Neural progenitor cell (in vitro differentiated cells): Measurements from ENCODE around the gene RHBDL3. TPM values are rescaled to one million over a fixed set of nuclear protein-coding genes. Genes with fewer than 3 reads are reported as not detected.

ENCODE experiments used
- DNase-seq: peaks from one replicate; pipeline ENCODE4 v3.0.0-alpha.2; 2016; ENCODE audit warnings: low spot score
- H2AFZ ChIP-seq: fragments of 200-600 bp; sonication (generic); replicated peaks from 2 replicates; pipeline ENCODE4 v1.6.1; 2016; ENCODE audit warnings: antibody characterized with exemption
- H3F3A ChIP-seq: fragments of 200-600 bp; sonication (generic); 2 replicates; pipeline ENCODE4 v1.6.1; 2016; ENCODE audit warnings: antibody characterized with exemption, low read depth
- H3K27ac ChIP-seq: fragments of 200-600 bp; sonication (generic); 2 replicates; pipeline ENCODE4 v1.5.1; 2016; ENCODE audit warnings: mild to moderate bottlenecking
- H3K27me3 ChIP-seq: fragments of 200-600 bp; sonication (generic); 2 replicates; pipeline ENCODE4 v1.6.1; 2016; ENCODE audit warnings: mild to moderate bottlenecking, moderate library complexity
- H3K36me3 ChIP-seq: fragments of 200-600 bp; sonication (generic); 2 replicates; pipeline ENCODE4 v1.5.1; 2016
- H3K4me1 ChIP-seq: fragments of 200-600 bp; sonication (generic); 2 replicates; pipeline ENCODE4 v1.6.1; 2016; ENCODE audit warnings: mixed run types
- H3K4me2 ChIP-seq: fragments of 200-600 bp; sonication (generic); 2 replicates; pipeline ENCODE4 v1.6.1; 2016
- H3K4me3 ChIP-seq: fragments of 200-600 bp; sonication (generic); 2 replicates; pipeline ENCODE4 v1.5.1; 2016
- H3K79me2 ChIP-seq: fragments of 200-600 bp; sonication (generic); 2 replicates; pipeline ENCODE4 v1.6.1; 2016; ENCODE audit warnings: low read depth
- H3K9ac ChIP-seq: fragments of 200-600 bp; sonication (generic); 2 replicates; pipeline ENCODE4 v1.6.1; 2016
- H3K9me3 ChIP-seq: fragments of 200-600 bp; sonication (generic); 2 replicates; pipeline ENCODE4 v1.5.1; 2016; ENCODE audit warnings: low read depth
- H4K20me1 ChIP-seq: fragments of 200-600 bp; sonication (generic); 2 replicates; pipeline ENCODE4 v1.6.1; 2016; ENCODE audit warnings: low read depth
- H3K27ac Mint-ChIP-seq: 3 replicates; pipeline ENCODE4 v1.8.0; 2021; ENCODE audit warnings: mixed read lengths
- H3K27me3 Mint-ChIP-seq: 2 replicates; pipeline ENCODE4 v1.8.0; 2022; ENCODE audit warnings: low read depth, mild to moderate bottlenecking, inconsistent platforms, moderate library complexity, mixed read lengths; ENCODE audit not compliant: insufficient read depth
- H3K36me3 Mint-ChIP-seq: 3 replicates; pipeline ENCODE4 v1.8.0; 2021; ENCODE audit warnings: mixed read lengths
- H3K4me1 Mint-ChIP-seq: 3 replicates; pipeline ENCODE4 v1.8.0; 2021; ENCODE audit warnings: mixed read lengths
- H3K4me3 Mint-ChIP-seq: 3 replicates; pipeline ENCODE4 v1.8.0; 2021; ENCODE audit warnings: mild to moderate bottlenecking, moderate library complexity, mixed read lengths
- H3K9me3 Mint-ChIP-seq: 3 replicates; pipeline ENCODE4 v1.8.0; 2020; ENCODE audit warnings: mixed read lengths
- EZH2 ChIP-seq: fragments of 200-600 bp; sonication (generic); IDR thresholded peaks from 2 replicates; pipeline ENCODE4 v1.6.1; 2017; ENCODE audit warnings: antibody characterized with exemption, mild to moderate bottlenecking, moderate library complexity
- EZH2phosphoT487 ChIP-seq: fragments of 200-600 bp; sonication (generic); IDR thresholded peaks from 2 replicates; pipeline ENCODE4 v1.6.1; 2017; ENCODE audit warnings: antibody characterized with exemption
- total RNA-seq: library from RNA; depleted of rRNA; stranded (reverse); fragments of >200 nt; gene quantifications from 2 replicates; pipeline ENCODE4 v1.2.3, GENCODE V29; 2015; ENCODE audit warnings: low replicate concordance
- TF ChIP-seq, protein P1 (sequence below): fragments of 200-600 bp; sonication (generic); IDR thresholded peaks from 2 replicates; pipeline ENCODE4 v1.5.1; 2017; ENCODE audit warnings: antibody characterized with exemption, mild to moderate bottlenecking

Gene RHBDL3
- total RNA-seq, 1 donor from 2014 or later = 2.5 TPM

DNA sequence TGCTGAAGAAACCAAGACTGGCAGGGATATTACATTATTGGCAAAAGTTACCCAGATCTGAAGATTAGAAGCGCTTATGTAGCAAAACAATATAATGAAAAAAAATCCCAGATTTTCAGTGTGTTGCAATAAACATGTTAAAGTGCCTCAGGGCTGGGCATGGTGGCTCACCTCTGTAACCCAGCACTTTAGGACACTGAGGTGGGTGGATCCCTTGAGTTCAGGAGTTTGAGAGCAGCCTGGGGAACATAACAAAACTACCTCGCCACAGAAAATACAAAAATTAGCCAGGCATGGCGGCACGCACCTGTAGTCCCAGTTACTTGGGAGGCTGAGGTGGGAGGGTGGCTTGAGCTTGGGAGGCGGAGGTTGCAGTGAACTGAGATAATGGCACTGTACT is 91.1 kb downstream of the RHBDL3 start:
- no peaks in the 10 kb centered on the region for H3K27me3 ChIP-seq
- no peak overlapping the region for H3K9ac ChIP-seq
- no peak overlapping the region for H3K27ac ChIP-seq
- H3K4me1 Mint-ChIP-seq = peaks cover 10% of the 10 kb centered on the region
- H3K4me1 ChIP-seq = peaks cover 16% of the 10 kb centered on the region
- no peaks in the 10 kb centered on the region for H3K9me3 Mint-ChIP-seq
- H3K79me2 ChIP-seq = peaks cover 100% of the 10 kb centered on the region
- no peak overlapping the region for H3K4me2 ChIP-seq
- no peak overlapping the region for H3K4me3 Mint-ChIP-seq
- DNase-seq = no peak
- TF ChIP-seq, protein P1, sequence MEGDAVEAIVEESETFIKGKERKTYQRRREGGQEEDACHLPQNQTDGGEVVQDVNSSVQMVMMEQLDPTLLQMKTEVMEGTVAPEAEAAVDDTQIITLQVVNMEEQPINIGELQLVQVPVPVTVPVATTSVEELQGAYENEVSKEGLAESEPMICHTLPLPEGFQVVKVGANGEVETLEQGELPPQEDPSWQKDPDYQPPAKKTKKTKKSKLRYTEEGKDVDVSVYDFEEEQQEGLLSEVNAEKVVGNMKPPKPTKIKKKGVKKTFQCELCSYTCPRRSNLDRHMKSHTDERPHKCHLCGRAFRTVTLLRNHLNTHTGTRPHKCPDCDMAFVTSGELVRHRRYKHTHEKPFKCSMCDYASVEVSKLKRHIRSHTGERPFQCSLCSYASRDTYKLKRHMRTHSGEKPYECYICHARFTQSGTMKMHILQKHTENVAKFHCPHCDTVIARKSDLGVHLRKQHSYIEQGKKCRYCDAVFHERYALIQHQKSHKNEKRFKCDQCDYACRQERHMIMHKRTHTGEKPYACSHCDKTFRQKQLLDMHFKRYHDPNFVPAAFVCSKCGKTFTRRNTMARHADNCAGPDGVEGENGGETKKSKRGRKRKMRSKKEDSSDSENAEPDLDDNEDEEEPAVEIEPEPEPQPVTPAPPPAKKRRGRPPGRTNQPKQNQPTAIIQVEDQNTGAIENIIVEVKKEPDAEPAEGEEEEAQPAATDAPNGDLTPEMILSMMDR = no peak
- TF ChIP-seq EZH2phosphoT487 (no peak), EZH2 (no peak)
- no peak overlapping the region for H3K4me3 ChIP-seq
- H3K36me3 Mint-ChIP-seq = peaks cover 28% of the 10 kb centered on the region
- peaks cover 18% of the 10 kb centered on the region for H3F3A ChIP-seq
- peaks cover 30% of the 10 kb centered on the region for H3K36me3 ChIP-seq
- H2AFZ ChIP-seq = no peak overlapping the region
- peaks cover 100% of the 10 kb centered on the region for H4K20me1 ChIP-seq
- H3K27me3 Mint-ChIP-seq = peaks cover 6% of the 10 kb centered on the region
- no peak overlapping the region for H3K27ac Mint-ChIP-seq
- H3K9me3 ChIP-seq = no peaks in the 10 kb centered on the region

DNA sequence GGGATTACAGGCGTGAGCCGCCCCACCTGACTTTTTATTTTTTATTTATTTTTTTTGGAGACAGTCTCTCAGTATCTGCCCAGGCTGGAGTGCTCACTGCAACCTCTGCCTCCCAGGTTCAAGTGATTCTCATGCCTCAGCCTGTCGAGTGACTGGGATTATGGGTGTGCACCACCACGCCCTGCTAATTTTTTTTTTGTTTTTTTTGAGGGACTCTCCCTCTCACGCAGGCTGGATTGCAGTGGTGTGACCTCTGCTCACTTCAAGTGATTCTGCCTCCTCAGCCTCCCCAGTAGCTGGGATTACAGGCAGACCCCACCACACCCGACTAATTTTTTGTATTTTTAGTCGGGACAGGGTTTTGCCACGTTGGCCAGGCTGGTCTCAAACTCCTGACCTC is 92.0 kb downstream of the RHBDL3 start:
- Mint-ChIP-seq H3K36me3 (peaks cover 32% of the 10 kb centered on the region), H3K9me3 (no peaks in the 10 kb centered on the region), H3K27me3 (peaks cover 6% of the 10 kb centered on the region), H3K27ac (no peak overlapping the region), H3K4me1 (peaks cover 10% of the 10 kb centered on the region), H3K4me3 (no peak overlapping the region)
- Histone ChIP-seq H3K4me3 (no peak overlapping the region), H3K79me2 (peaks cover 100% of the 10 kb centered on the region), H3K27ac (no peak overlapping the region), H3K4me1 (peaks cover 7% of the 10 kb centered on the region), H4K20me1 (peaks cover 100% of the 10 kb centered on the region), H3K4me2 (no peak overlapping the region), H3K9me3 (no peaks in the 10 kb centered on the region), H2AFZ (no peak overlapping the region), H3K9ac (no peak overlapping the region), H3K27me3 (no peaks in the 10 kb centered on the region), H3K36me3 (peaks cover 39% of the 10 kb centered on the region), H3F3A (peaks cover 18% of the 10 kb centered on the region)
- no peak for DNase-seq
- TF ChIP-seq EZH2 = no peak
- TF ChIP-seq, protein P1 = no peak

DNA sequence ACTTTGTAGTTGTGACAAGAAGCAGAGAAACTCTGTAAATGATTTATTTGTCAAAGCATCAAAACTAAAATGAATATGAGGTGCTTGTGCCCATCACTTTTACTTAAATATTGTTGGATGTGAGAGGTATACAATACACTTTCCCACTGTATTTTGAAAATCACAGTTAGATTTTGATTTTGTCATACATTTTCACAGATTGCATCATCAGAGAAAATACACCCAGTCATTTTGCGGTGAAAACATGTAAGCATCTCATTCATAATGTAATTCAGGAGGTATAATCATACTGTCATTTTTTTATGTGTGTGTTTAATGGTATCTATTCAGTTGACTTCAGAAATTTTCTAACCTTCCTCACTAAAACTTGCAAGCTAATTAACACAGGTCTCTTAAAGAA is 95.6 kb downstream of the RHBDL3 start:
- Histone ChIP-seq H2AFZ (no peak overlapping the region), H3K9ac (no peak overlapping the region), H4K20me1 (peaks cover 96% of the 10 kb centered on the region), H3K4me2 (no peak overlapping the region), H3K4me3 (no peak overlapping the region), H3K36me3 (peaks cover 57% of the 10 kb centered on the region), H3K27ac (no peak overlapping the region), H3K9me3 (no peaks in the 10 kb centered on the region), H3K79me2 (peaks cover 99% of the 10 kb centered on the region), H3K4me1 (no peaks in the 10 kb centered on the region), H3K27me3 (no peaks in the 10 kb centered on the region), H3F3A (peaks cover 35% of the 10 kb centered on the region)
- Mint-ChIP-seq H3K4me1 (no peaks in the 10 kb centered on the region), H3K4me3 (no peak overlapping the region), H3K36me3 (peaks cover 33% of the 10 kb centered on the region), H3K9me3 (no peaks in the 10 kb centered on the region), H3K27me3 (peaks cover 4% of the 10 kb centered on the region), H3K27ac (no peak overlapping the region)
- no peak for DNase-seq
- no peak for TF ChIP-seq EZH2phosphoT487
- TF ChIP-seq, protein P1 = no peak
- TF ChIP-seq EZH2 = no peak
